Measurements from ENCODE around the gene PSAP. TPM values are rescaled to one million over a fixed set of nuclear protein-coding genes. Genes with fewer than 3 reads are reported as not detected.
A peak's percentile ranks its signal among the peaks of the same experiment; 100 is the strongest.

The PSAP gene
- total RNA-seq, 1 experiment from 2014 or later, result 336 TPM

DNA sequence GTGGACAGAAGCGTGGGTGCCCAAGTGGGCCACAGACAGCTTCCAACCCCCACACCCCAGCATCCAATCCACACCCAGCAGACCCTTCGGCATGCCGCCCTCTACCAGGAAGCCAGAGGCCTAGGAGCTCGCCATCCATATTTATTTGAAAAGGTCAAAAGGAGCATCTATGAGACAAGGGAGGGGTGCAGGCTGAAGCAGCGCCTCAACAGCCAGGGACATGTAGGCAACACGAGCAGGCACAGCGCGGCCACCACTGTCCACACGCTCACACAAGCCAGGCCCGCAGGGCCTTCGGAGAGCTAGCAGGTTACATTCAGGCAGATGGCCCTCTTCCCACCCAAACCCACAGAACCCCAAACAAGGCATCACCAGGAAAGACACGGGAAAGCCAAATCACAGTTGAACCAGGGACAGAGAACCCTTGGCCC is 34.6 kb downstream of the PSAP start:
- H3K36me3 Mint-ChIP-seq (ENCODE audit: insufficient read depth in 1 of 3, low read depth in 3 of 3), result peaks cover 30 to 68% (median 66%) of the 10 kb centered on the region in 3 experiments; a peak in 6 of 7 replicates
- Histone ChIP-seq H3K9me3 (ENCODE audit: control insufficient read depth, low read depth, low read length) (no peaks in the 10 kb centered on the region), H4K5ac (ENCODE audit: insufficient read length, low read depth, low read length) (no peak overlapping the region), H3K79me1 (ENCODE audit: insufficient read depth, low read depth, low read length, poor library complexity, severe bottlenecking) (no peaks in the 10 kb centered on the region), H3K14ac (ENCODE audit: insufficient read depth, low read length) (no peak overlapping the region), H3K4me1 (ENCODE audit: insufficient read depth, low read length) (no peaks in the 10 kb centered on the region), H3T11ph (ENCODE audit: low read length) (no peak overlapping the region), H3K23ac (ENCODE audit: insufficient read length, low read depth, low read length) (no peak overlapping the region), H3K18ac (ENCODE audit: insufficient read length, low read depth, low read length) (no peak overlapping the region), H3K23me2 (ENCODE audit: insufficient read length, low read depth, low read length, poor library complexity, severe bottlenecking) (no peaks in the 10 kb centered on the region), H3K27ac (ENCODE audit: insufficient read length, low read depth, low read length) (no peak overlapping the region), H2AFZ (ENCODE audit: low read length) (no peak overlapping the region), H2BK120ac (ENCODE audit: low read depth, low read length, poor library complexity, severe bottlenecking) (no peak overlapping the region), H4K8ac (replicated peaks; ENCODE audit: insufficient read length, low read depth, low read length) (no peak overlapping the region), H2BK5ac (ENCODE audit: insufficient read length, low read length) (no peak overlapping the region), H3K4ac (ENCODE audit: low read depth, low read length) (no peak overlapping the region), H3K9ac (ENCODE audit: extremely low read depth, insufficient read length, low read length) (no peak overlapping the region), H4K91ac (ENCODE audit: insufficient read length, low read depth, low read length) (no peak overlapping the region), H3K79me2 (ENCODE audit: insufficient read depth, low read length) (no peaks in the 10 kb centered on the region), H2BK12ac (ENCODE audit: insufficient read length, low read depth, low read length) (no peak overlapping the region), H2AK5ac (ENCODE audit: insufficient read length, low read length) (no peak overlapping the region), H3K4me2 (ENCODE audit: insufficient read depth, insufficient read length, low read length) (no peak overlapping the region), H3K56ac (ENCODE audit: insufficient read length, low read depth, low read length) (no peak overlapping the region), H3K27me3 (ENCODE audit: insufficient read depth, low read length) (no peaks in the 10 kb centered on the region), H2BK15ac (ENCODE audit: low read depth, low read length) (no peak overlapping the region), H4K20me1 (ENCODE audit: control insufficient read depth, insufficient read depth, insufficient read length) (no peaks in the 10 kb centered on the region), H2BK20ac (ENCODE audit: low read depth, low read length, poor library complexity, severe bottlenecking) (no peak overlapping the region)
- H3K27me3 Mint-ChIP-seq (ENCODE audit: low read depth), result no peaks in the 10 kb centered on the region
- WGBS (ENCODE audit: extremely low coverage, insufficient read length, low lambda C conversion rate), result no CpG with 5 or more reads among the region's 12 CpGs
- H3K9me3 Mint-ChIP-seq, result no peaks in the 10 kb centered on the region
- no peak overlapping the region for H3K4me3 Mint-ChIP-seq
- TF ChIP-seq, protein P1, sequence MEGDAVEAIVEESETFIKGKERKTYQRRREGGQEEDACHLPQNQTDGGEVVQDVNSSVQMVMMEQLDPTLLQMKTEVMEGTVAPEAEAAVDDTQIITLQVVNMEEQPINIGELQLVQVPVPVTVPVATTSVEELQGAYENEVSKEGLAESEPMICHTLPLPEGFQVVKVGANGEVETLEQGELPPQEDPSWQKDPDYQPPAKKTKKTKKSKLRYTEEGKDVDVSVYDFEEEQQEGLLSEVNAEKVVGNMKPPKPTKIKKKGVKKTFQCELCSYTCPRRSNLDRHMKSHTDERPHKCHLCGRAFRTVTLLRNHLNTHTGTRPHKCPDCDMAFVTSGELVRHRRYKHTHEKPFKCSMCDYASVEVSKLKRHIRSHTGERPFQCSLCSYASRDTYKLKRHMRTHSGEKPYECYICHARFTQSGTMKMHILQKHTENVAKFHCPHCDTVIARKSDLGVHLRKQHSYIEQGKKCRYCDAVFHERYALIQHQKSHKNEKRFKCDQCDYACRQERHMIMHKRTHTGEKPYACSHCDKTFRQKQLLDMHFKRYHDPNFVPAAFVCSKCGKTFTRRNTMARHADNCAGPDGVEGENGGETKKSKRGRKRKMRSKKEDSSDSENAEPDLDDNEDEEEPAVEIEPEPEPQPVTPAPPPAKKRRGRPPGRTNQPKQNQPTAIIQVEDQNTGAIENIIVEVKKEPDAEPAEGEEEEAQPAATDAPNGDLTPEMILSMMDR (conservative IDR thresholded peaks at IDR 0.05), result no peak
- H3K27ac Mint-ChIP-seq, result 0 out of 7 replicates have a peak overlapping the region, but pooled peaks of 1 of the 3 experiments have one; percentile 35
- DNase-seq, result no peak
- H3K4me1 Mint-ChIP-seq, result peaks cover 0 to 2% of the 10 kb centered on the region in 2 experiments; a peak in 1 of 4 replicates

All from H9 (cell line).